ENCODE results near the gene RGP1.

RGP1 gene

GRCh38 chr9:35729101-35729500, 20.0 kb upstream of the RGP1 start:
- peaks cover 24% of the 10 kb centered on the region for H3K36me3 Mint-ChIP-seq
- no peaks in the 10 kb centered on the region for H3K9me3 Mint-ChIP-seq
- no peak for DNase-seq
- no peak overlapping the region for H3K27ac Mint-ChIP-seq
- no peaks in the 10 kb centered on the region for H3K27me3 Mint-ChIP-seq
- no peak overlapping the region for H3K4me3 Mint-ChIP-seq
- H3K4me1 Mint-ChIP-seq, result peaks cover 17% of the 10 kb centered on the region
- CTCF ChIA-PET, result interaction anchor here (0.8 to 5.0 kb wide), 12 partner anchors 9 to 239 kb away, joined by 3 to 43 read pairs (median 6); partner anchors contain the start of genes CCDC107, CD72, GBA2 and MSMP

GRCh38 chr9:35729700-35730485, 19.2 kb upstream of the RGP1 start:
- H3K27ac Mint-ChIP-seq, result peak overlapping the region; percentile 21
- peak; percentile 48 for DNase-seq
- H3K4me3 Mint-ChIP-seq, result no peak overlapping the region
- peaks cover 20% of the 10 kb centered on the region for H3K4me1 Mint-ChIP-seq
- no peaks in the 10 kb centered on the region for H3K27me3 Mint-ChIP-seq
- peaks cover 19% of the 10 kb centered on the region for H3K36me3 Mint-ChIP-seq
- H3K9me3 Mint-ChIP-seq, result no peaks in the 10 kb centered on the region
- CTCF ChIA-PET, result interaction anchor here (1.3 to 5.0 kb wide), 14 partner anchors 9 to 240 kb away, joined by 3 to 25 read pairs (median 8); partner anchors contain the start of genes CCDC107, CD72, GBA2 and MSMP

GRCh38 chr9:35730486-35730854, 18.6 kb upstream of the RGP1 start:
- H3K27ac Mint-ChIP-seq, result peak overlapping the region; percentile 13
- H3K36me3 Mint-ChIP-seq, result peaks cover 23% of the 10 kb centered on the region
- CTCF ChIA-PET, result interaction anchor here (0.8 to 5.0 kb wide), 17 partner anchors 14 to 616 kb away, joined by 3 to 25 read pairs (median 5); partner anchors contain the start of genes ARHGEF39, CCDC107, GBA2 and MSMP
- peaks cover 24% of the 10 kb centered on the region for H3K4me1 Mint-ChIP-seq
- no peak overlapping the region for H3K4me3 Mint-ChIP-seq
- no peaks in the 10 kb centered on the region for H3K27me3 Mint-ChIP-seq
- no peaks in the 10 kb centered on the region for H3K9me3 Mint-ChIP-seq
- no peak for DNase-seq

- H3K27me3 Mint-ChIP-seq, result no peaks in the 10 kb centered on the region
- H3K36me3 Mint-ChIP-seq, result peaks cover 26% of the 10 kb centered on the region
- peak overlapping the region; percentile 86 for H3K27ac Mint-ChIP-seq
- CTCF ChIA-PET, result interaction anchor here (0.8 to 5.0 kb wide), 19 partner anchors 10 to 617 kb away, joined by 3 to 25 read pairs (median 5); partner anchors contain the start of genes ARHGEF39, CCDC107, GBA2 and MSMP
- no peak for DNase-seq
- H3K4me3 Mint-ChIP-seq, result no peak overlapping the region
- no peaks in the 10 kb centered on the region for H3K9me3 Mint-ChIP-seq
- H3K4me1 Mint-ChIP-seq, result peaks cover 34% of the 10 kb centered on the region
These were observed 17.5 kb upstream of the RGP1 start for GRCh38 chr9:35731415-35732184.

GRCh38 chr9:35732185-35732799, 16.8 kb upstream of the RGP1 start, which contains the start of the genes CREB3 and TLN1:
Gene CREB3, plus strand, starts transcription at chr9:35732666. Its CDS starts 107 bp downstream, at chr9:35732773.
Gene TLN1, minus strand, starts transcription at chr9:35732195. Its CDS starts 6,501 bp downstream, at chr9:35725694.
- peak within 1 kb of the TSS; percentile 92 for H3K27ac Mint-ChIP-seq
- CTCF ChIA-PET, result interaction anchor here (0.8 to 5.0 kb wide), 13 partner anchors 9 to 129 kb away, joined by 3 to 25 read pairs (median 9); partner anchors contain the start of genes ARHGEF39, CCDC107, GBA2 and MSMP
- peak; percentile 99 for DNase-seq
- peaks cover 34% of the 10 kb centered on the region for H3K4me1 Mint-ChIP-seq
- no peak within 1 kb of the TSS for H3K4me3 Mint-ChIP-seq
- H3K36me3 Mint-ChIP-seq, result peaks cover 23% of the 10 kb centered on the region
- no peaks in the 10 kb centered on the region for H3K27me3 Mint-ChIP-seq
- no peaks in the 10 kb centered on the region for H3K9me3 Mint-ChIP-seq

GRCh38 chr9:35732800-35733541, 16.1 kb upstream of the RGP1 start:
- Mint-ChIP-seq H3K4me3 (no peak overlapping the region), H3K27me3 (no peaks in the 10 kb centered on the region), H3K4me1 (peaks cover 34% of the 10 kb centered on the region), H3K36me3 (peaks cover 29% of the 10 kb centered on the region), H3K9me3 (no peaks in the 10 kb centered on the region), H3K27ac (peak overlapping the region; percentile 92)
- CTCF ChIA-PET, result interaction anchor here (0.8 to 5.0 kb wide), 9 partner anchors 9 to 129 kb away, joined by 4 to 25 read pairs (median 9); partner anchors contain the start of genes CCDC107, GBA2, MSMP and RGP1
- DNase-seq, result peak; percentile 39

- Mint-ChIP-seq H3K36me3 (peaks cover 41% of the 10 kb centered on the region), H3K4me1 (peaks cover 34% of the 10 kb centered on the region), H3K9me3 (no peaks in the 10 kb centered on the region), H3K4me3 (no peak overlapping the region), H3K27ac (no peak overlapping the region), H3K27me3 (no peaks in the 10 kb centered on the region)
- CTCF ChIA-PET, result interaction anchor here (0.5 to 5.7 kb wide), 7 partner anchors 13 to 148 kb away, joined by 3 to 83 read pairs (median 5); partner anchors contain the start of genes CCDC107, GBA2, RGP1 and RMRP
- no peak for DNase-seq
These were observed 15.0 kb upstream of the RGP1 start for GRCh38 chr9:35734096-35734495.

GRCh38 chr9:35736201-35736633, 12.9 kb upstream of the RGP1 start:
- Mint-ChIP-seq H3K4me1 (peaks cover 31% of the 10 kb centered on the region), H3K27ac (no peak overlapping the region), H3K4me3 (no peak overlapping the region), H3K36me3 (peaks cover 44% of the 10 kb centered on the region), H3K27me3 (no peaks in the 10 kb centered on the region), H3K9me3 (no peaks in the 10 kb centered on the region)
- CTCF ChIA-PET, result interaction anchor here (0.5 to 5.7 kb wide), 13 partner anchors 9 to 272 kb away, joined by 3 to 83 read pairs (median 5); partner anchors contain the start of genes GBA2, MSMP and RGP1
- peak; percentile 81 for DNase-seq

GRCh38 chr9:35737143-35737542, 11.9 kb upstream of the RGP1 start:
- no peak overlapping the region for H3K4me3 Mint-ChIP-seq
- H3K36me3 Mint-ChIP-seq, result peaks cover 46% of the 10 kb centered on the region
- DNase-seq, result no peak
- H3K27ac Mint-ChIP-seq, result no peak overlapping the region
- no peaks in the 10 kb centered on the region for H3K9me3 Mint-ChIP-seq
- CTCF ChIA-PET, result interaction anchor here (0.9 to 5.7 kb wide), 5 partner anchors 10 to 145 kb away, joined by 3 to 83 read pairs (median 5); partner anchors contain the start of genes GBA2 and RGP1
- no peaks in the 10 kb centered on the region for H3K27me3 Mint-ChIP-seq
- H3K4me1 Mint-ChIP-seq, result peaks cover 35% of the 10 kb centered on the region

GRCh38 chr9:35738186-35738585, 10.9 kb upstream of the RGP1 start:
- H3K27me3 Mint-ChIP-seq, result no peaks in the 10 kb centered on the region
- no peak overlapping the region for H3K27ac Mint-ChIP-seq
- CTCF ChIA-PET, result interaction anchor here (1.1 to 5.7 kb wide), 5 partner anchors 9 to 97 kb away, joined by 3 to 83 read pairs (median 4); partner anchors contain the start of genes GBA2 and RGP1
- no peaks in the 10 kb centered on the region for H3K9me3 Mint-ChIP-seq
- no peak for DNase-seq
- peaks cover 39% of the 10 kb centered on the region for H3K4me1 Mint-ChIP-seq
- H3K36me3 Mint-ChIP-seq, result peaks cover 47% of the 10 kb centered on the region
- H3K4me3 Mint-ChIP-seq, result no peak overlapping the region

- Mint-ChIP-seq H3K4me3 (no peak overlapping the region), H3K27ac (no peak overlapping the region), H3K9me3 (no peaks in the 10 kb centered on the region), H3K27me3 (no peaks in the 10 kb centered on the region), H3K36me3 (peaks cover 53% of the 10 kb centered on the region), H3K4me1 (peaks cover 36% of the 10 kb centered on the region)
- CTCF ChIA-PET, result interaction anchor here (0.7 to 5.7 kb wide), 5 partner anchors 8 to 96 kb away, joined by 3 to 83 read pairs (median 3); partner anchors contain the start of genes GBA2 and RGP1
- DNase-seq, result no peak
These were observed 10.2 kb upstream of the RGP1 start for GRCh38 chr9:35738924-35739323.

GRCh38 chr9:35740243-35740642, 8.8 kb upstream of the RGP1 start:
- H3K9me3 Mint-ChIP-seq, result no peaks in the 10 kb centered on the region
- H3K4me3 Mint-ChIP-seq, result no peak overlapping the region
- CTCF ChIA-PET, result interaction anchor here (0.9 to 1.6 kb wide), 4 partner anchors 8 to 129 kb away, joined by 3 to 5 read pairs (median 4); no protein-coding TSS in a partner anchor
- H3K27ac Mint-ChIP-seq, result peak overlapping the region; percentile 35
- H3K4me1 Mint-ChIP-seq, result peaks cover 30% of the 10 kb centered on the region
- no peaks in the 10 kb centered on the region for H3K27me3 Mint-ChIP-seq
- peaks cover 53% of the 10 kb centered on the region for H3K36me3 Mint-ChIP-seq
- no peak for DNase-seq
